Stimulated activated effector memory CD8-positive, alpha-beta T cell treated with anti-CD3 and anti-CD28 coated beads, Interleukin-12 subunit alpha, Interleukin-12 subunit beta, amount 100 ng/mL, for 72 hours (primary cell): Measurements from ENCODE around the gene NOXRED1.

Experiments used
- ATAC-seq: fragments of 150-1000 bp; cut with Tn5 transposase; 2 replicates; pipeline ENCODE4 v1.10.0; 2021
- DNase-seq, 2 donors: peaks; one replicate each; pipeline ENCODE4 v3.0.0; 2021 to 2022; ENCODE audit warnings: low spot score in 2 of 2
- H3K27ac Mint-ChIP-seq: one replicate; pipeline ENCODE4 v1.8.0; 2022; ENCODE audit warnings: mild to moderate bottlenecking, mixed read lengths
- H3K36me3 Mint-ChIP-seq: one replicate; pipeline ENCODE4 v1.8.0; 2022; ENCODE audit warnings: mild to moderate bottlenecking, mixed read lengths
- H3K4me1 Mint-ChIP-seq: one replicate; pipeline ENCODE4 v1.8.0; 2022; ENCODE audit warnings: mixed read lengths
- H3K4me3 Mint-ChIP-seq: one replicate; pipeline ENCODE4 v1.8.0; 2022; ENCODE audit warnings: mild to moderate bottlenecking, mixed read lengths
- H3K9me3 Mint-ChIP-seq: one replicate; pipeline ENCODE4 v1.8.0; 2022; ENCODE audit warnings: mixed read lengths

Gene NOXRED1, protein sequence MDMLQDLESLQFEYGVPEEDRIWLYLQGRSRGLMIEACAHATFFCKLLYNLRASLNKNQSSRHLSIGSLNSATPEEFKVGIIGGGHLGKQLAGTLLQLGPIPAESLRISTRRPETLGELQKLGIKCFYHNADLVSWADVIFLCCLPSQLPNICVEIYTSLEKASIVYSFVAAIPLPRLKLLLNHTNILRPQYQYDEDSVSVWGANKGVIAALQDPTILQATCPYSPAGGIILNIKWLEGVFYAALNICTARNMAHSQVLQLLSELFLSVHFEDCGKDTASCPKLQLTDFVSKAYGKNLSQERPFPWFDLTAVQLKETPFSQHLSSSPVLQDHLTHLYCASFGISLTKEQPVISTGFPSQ

DNA sequence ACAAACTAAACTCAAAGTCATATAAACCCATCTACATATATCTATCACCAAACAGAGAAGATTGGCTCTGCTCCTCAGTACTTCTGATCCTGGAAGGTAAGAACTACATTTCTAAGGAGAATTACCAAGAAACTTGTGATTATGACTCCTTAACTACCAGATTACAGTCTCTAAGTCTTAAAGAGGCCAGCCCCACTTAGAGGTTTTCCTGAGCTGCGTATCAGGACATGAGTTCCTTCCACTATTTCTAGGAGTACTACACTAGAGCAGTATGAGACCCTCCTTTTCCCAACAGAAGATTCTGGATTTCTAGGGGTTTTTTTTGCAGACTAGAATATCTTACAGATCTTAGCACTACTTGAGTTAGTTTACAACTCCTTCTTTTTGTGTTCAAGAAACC is at the start of gene NOXRED1:
TSS of gene NOXRED1 (minus strand) at position 101 of the 400 bp plus-strand sequence. CDS start 634 bp downstream, outside the sequence.
- H3K4me3 Mint-ChIP-seq, result no peak within 1 kb of the TSS
- DNase-seq (no peak), ATAC-seq (no peak)
- no peaks in the 10 kb centered on the region for H3K4me1 Mint-ChIP-seq
- peaks cover 10% of the 10 kb centered on the region for H3K9me3 Mint-ChIP-seq
- H3K27ac Mint-ChIP-seq, result no peak within 1 kb of the TSS
- peaks cover 57% of the 10 kb centered on the region for H3K36me3 Mint-ChIP-seq

DNA sequence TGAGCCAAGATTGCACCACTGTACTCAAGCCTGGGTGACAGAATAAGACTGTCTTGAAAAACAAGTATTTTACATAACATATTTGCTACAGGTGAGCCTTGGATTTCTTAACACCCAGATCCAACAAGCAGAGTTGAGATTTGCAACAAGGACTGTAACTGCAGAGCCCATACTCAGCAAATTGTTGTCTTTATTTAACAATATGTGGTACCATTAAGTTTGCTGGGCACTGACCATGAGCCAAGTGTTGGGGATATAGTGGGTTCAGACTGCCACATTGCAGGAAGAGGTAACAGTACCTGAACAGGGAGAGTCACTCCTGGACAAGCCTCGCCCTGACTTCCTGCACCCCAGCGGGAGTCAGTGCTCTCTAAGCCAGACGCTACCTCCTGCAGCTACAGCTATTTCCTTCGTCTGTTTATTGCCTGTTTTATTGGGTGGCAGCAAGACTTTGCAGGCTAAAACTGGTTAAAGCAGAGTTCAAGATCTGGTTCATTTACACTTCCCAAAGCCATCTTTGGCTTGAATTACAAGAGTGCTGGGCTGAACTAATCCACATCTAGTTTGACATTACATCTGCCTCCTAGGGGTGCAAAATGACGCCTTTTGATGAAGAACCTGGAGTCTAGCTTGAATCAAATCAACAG is 47.0 kb upstream of the NOXRED1 start:
- no peak overlapping the region for H3K4me3 Mint-ChIP-seq
- no peaks in the 10 kb centered on the region for H3K4me1 Mint-ChIP-seq
- peaks cover 46% of the 10 kb centered on the region for H3K36me3 Mint-ChIP-seq
- H3K27ac Mint-ChIP-seq, result no peak overlapping the region
- ATAC-seq (no peak), DNase-seq (no peak)
- no peaks in the 10 kb centered on the region for H3K9me3 Mint-ChIP-seq

DNA sequence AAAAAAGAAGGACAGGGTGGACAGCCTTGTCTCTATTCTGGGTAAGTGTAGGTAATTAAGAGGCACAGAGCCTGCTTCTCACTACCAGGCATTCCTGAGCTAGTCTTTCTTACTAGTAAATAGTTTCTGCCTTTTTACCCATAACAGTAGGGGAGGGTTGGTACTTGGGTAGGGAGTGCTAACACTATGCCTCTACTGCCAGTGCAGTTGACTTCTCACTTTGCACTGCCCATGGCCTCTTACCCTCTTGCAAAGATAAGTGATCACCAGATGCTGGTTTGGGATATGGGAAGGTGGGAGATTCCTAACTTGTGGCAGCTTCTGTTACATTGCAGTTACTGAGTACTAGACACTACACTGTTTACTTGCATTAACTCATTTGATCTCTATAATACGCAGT is 46.2 kb upstream of the NOXRED1 start:
- H3K4me1 Mint-ChIP-seq, result no peaks in the 10 kb centered on the region
- no peak overlapping the region for H3K27ac Mint-ChIP-seq
- ATAC-seq, result no peak
- no peak for DNase-seq
- no peaks in the 10 kb centered on the region for H3K9me3 Mint-ChIP-seq
- H3K36me3 Mint-ChIP-seq, result peaks cover 54% of the 10 kb centered on the region
- H3K4me3 Mint-ChIP-seq, result no peak overlapping the region

DNA sequence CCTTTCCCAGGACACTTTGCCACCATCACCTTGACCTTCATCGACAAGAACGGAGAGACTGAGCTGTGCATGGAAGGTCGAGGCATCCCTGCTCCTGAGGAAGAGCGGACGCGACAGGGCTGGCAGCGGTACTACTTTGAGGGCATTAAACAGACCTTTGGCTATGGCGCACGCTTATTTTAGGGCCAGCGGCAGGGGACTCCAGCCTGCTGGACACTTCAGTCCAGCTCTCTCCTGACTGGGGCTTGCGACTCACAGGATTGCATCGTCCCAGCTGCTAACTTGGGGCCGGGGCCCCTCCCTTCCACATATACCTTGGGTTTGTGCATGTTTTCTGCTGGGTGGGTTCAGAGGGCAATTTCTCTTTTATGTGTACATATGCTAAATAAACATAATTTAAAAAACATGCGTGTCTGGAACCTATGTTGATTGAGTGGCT is 45.8 kb upstream of the NOXRED1 start:
- ATAC-seq (no peak), DNase-seq (no peak)
- Mint-ChIP-seq H3K4me3 (no peak overlapping the region), H3K9me3 (no peaks in the 10 kb centered on the region), H3K27ac (no peak overlapping the region), H3K36me3 (peaks cover 58% of the 10 kb centered on the region), H3K4me1 (no peaks in the 10 kb centered on the region)

DNA sequence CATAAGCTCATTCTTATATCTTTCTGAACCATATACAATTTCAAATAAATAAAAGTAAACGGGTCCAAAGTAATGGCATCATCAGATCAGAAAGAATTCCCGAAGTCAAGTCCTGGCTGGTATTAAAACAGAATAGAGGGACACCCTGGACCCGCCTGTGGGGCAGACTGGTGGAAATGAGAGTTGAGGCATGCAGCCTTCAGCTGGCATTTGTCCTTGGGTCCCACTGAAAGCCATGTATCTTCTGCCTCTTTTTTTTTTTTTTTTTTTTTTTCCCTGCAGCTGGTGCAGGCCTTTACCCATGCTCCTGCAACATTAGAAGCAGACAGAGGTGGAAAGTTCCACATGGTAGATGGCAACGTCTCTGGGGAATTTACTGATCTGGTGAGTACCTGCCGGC is 44.5 kb upstream of the NOXRED1 start:
- peaks cover 71% of the 10 kb centered on the region for H3K36me3 Mint-ChIP-seq
- no peaks in the 10 kb centered on the region for H3K4me1 Mint-ChIP-seq
- H3K9me3 Mint-ChIP-seq, result no peaks in the 10 kb centered on the region
- DNase-seq, result no peak
- H3K27ac Mint-ChIP-seq, result no peak overlapping the region
- H3K4me3 Mint-ChIP-seq, result no peak overlapping the region
- ATAC-seq, result no peak

DNA sequence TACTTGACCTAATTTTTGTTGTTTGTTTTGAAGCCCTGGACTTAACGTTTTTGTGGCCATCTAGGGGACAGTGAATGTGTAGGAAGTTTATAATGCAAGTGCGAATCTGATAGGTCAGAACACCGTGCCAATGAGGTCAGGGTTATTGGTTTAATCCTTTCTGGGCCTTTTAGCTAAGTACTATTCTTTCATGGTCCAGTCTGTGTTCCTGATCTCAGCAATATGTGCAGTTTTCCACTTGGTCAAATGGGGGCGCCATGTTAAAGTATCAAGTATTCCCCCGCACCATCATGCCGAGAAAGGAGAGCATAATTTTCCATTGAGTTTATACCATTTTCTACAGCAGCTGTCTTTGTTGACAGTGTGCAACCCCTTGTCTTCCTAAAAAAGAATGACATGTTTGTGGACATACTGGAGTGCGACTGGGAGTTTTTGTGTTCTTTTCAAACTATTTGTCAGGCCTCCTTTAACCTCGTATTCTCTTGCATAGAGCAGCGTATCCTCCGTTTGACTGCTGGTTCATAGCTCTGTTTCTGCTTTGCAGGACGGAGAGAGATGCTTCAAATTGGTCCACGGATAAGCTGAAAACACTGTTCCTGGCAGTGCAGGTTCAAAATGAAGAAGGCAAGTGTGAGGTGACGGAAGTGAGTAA is 35.9 kb upstream of the NOXRED1 start:
- H3K4me1 Mint-ChIP-seq, result peaks cover 32% of the 10 kb centered on the region
- H3K4me3 Mint-ChIP-seq, result peak overlapping the region; percentile 100
- ATAC-seq (no peak), DNase-seq (peak; percentile 50 to 79)
- peaks cover 74% of the 10 kb centered on the region for H3K36me3 Mint-ChIP-seq
- H3K27ac Mint-ChIP-seq, result peak overlapping the region; percentile 100
- H3K9me3 Mint-ChIP-seq, result no peaks in the 10 kb centered on the region

DNA sequence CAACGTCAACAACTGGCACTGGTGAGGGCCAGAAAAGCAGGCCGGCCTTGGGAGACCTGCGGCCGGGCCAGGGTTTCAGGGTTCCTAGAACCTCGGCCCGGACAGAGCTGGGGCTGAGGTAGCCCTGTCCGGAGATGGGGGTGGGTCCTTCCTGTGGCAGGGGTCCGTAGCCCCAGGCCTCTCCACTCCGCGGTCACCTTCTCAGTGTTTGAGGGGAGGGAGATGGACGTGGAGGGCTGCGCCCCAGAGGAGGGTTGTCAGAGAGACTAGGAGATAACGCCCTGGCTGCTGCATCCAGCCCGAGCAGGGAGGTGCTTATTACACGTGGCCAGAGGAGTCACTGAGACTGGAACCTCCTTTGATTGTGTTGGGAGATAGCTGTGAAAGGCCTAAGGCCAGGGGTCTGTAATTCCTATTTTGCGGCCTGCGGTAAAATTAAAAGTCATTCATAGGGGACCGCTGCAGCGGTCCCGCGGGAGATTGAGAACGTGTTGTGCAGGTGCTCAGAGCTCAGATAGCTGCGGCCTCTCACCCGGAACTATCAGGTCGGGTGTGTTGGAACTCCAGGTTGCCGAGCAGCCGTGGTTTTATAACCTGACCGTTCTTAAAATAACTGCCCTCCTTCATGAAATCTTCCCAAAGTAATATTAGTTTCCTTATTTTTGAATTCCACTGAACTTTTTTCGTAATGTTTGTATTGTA is 35.1 kb upstream of the NOXRED1 start:
- peak in 1 of 2 donors; percentile 69 for DNase-seq
- ATAC-seq, result peak; percentile 23

DNA sequence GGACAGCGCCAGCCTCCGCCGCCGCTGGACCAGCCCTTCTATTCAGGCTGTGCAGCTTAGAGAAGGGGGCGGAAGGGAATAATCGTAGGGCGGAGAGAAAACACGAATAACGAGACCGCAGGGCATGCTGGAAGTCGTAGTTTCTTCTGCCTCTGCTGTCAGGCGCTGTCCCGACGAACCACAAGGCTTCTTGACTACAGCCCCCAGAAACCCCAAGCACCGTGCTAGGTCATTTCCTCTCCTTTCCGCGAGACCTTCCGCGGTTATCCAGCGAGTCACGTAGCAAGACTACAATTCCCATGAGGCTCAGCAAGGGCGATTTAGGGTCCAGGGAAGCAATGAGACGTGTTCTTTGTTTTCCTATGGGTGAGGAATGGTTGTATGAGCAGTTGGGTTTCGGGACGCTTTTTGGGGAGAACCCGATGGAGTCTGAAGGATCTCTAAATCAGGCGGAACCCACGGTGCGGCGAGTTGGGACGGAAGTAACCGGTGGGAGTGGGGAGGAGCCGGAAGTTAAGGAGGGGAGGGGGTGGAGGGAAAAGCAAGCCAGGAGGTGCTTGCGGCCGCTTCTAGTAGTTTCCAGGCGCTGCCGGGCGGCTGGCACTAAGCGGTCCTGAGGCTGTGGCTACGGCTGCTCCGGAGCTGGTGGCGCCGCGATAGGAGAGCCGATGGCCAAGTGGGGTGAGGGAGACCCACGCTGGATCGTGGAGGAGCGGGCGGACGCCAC is 34.4 kb upstream of the NOXRED1 start, which contains the start of the genes AHSA1 and VIPAS39:
TSS of gene AHSA1 (plus strand) at position 572 of the 727 bp plus-strand sequence. CDS start at position 669, 97 bp downstream.
TSS of gene VIPAS39 (minus strand) at position 80 of the 727 bp plus-strand sequence. CDS start 3,499 bp downstream, outside the sequence.
- H3K27ac Mint-ChIP-seq, result peak within 1 kb of the TSS; percentile 100
- ATAC-seq, result peak; percentile 97
- peaks cover 32% of the 10 kb centered on the region for H3K4me1 Mint-ChIP-seq
- H3K9me3 Mint-ChIP-seq, result no peaks in the 10 kb centered on the region
- peaks cover 74% of the 10 kb centered on the region for H3K36me3 Mint-ChIP-seq
- peak within 1 kb of the TSS; percentile 100 for H3K4me3 Mint-ChIP-seq
- DNase-seq, result peak; percentile 80 to 97

More for the DNA sequence above, 35.1 kb upstream of the NOXRED1 start:
- peaks cover 32% of the 10 kb centered on the region for H3K4me1 Mint-ChIP-seq
- no peaks in the 10 kb centered on the region for H3K9me3 Mint-ChIP-seq
- H3K36me3 Mint-ChIP-seq, result peaks cover 74% of the 10 kb centered on the region
- H3K4me3 Mint-ChIP-seq, result peak overlapping the region; percentile 100
- H3K27ac Mint-ChIP-seq, result peak overlapping the region; percentile 100

DNA sequence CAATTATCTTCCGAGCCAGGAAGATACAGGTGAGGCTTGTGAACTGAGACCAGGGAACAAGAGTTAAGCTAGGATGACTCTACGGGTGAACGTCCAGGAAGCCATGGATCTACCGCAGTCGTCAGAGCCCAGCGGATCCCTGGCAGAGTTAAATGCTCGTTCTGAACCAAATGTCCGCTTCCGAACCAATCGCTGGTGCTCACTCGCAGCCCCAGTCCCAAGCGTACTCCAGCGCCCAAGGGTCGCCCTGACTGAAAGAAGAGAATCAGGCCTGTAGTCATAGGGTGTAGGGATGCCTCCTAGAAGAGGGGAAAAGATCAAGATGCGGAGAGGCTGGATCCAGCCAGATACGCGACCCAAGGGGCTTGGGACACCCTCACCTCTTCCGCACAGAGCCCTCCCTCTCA is 33.8 kb upstream of the NOXRED1 start:
- Mint-ChIP-seq H3K9me3 (no peaks in the 10 kb centered on the region), H3K4me3 (peak overlapping the region; percentile 100), H3K36me3 (peaks cover 74% of the 10 kb centered on the region), H3K4me1 (peaks cover 32% of the 10 kb centered on the region), H3K27ac (peak overlapping the region; percentile 100)
- ATAC-seq (peak; percentile 0), DNase-seq (no peak)

DNA sequence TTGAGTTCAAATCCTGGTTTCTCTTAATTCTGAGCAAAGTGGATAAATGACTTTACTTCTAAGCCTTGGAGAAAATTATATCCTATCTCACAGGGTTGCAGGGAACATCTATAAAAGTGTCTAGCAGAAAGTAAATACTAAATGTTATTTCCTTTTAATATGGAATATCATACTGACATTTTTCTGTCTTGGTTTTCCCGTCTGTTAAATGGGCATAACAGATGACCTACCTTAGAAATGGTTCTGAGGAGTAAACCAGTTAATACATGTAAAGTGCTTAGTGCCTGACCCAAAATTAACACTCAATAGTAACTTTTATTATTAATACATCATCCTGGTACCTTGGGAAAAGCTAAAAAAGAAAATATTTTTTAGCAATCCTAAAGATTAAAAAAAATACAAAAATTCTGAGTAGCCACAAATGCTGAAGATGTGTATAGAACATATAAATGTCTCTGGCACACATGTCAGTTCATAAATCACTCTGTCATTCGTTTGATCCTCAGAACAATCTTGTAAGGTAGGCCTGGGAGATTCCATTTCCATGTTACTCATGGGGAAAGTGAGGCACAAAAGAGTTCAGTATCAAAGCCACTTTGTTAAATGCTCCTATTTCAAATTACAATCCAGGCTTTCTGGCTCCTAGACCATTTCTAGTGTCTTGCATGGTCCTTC is 32.8 kb upstream of the NOXRED1 start:
- Mint-ChIP-seq H3K27ac (peak overlapping the region; percentile 100), H3K4me3 (peak overlapping the region; percentile 100), H3K9me3 (no peaks in the 10 kb centered on the region), H3K36me3 (peaks cover 74% of the 10 kb centered on the region), H3K4me1 (peaks cover 32% of the 10 kb centered on the region)
- no peak for ATAC-seq
- no peak for DNase-seq

DNA sequence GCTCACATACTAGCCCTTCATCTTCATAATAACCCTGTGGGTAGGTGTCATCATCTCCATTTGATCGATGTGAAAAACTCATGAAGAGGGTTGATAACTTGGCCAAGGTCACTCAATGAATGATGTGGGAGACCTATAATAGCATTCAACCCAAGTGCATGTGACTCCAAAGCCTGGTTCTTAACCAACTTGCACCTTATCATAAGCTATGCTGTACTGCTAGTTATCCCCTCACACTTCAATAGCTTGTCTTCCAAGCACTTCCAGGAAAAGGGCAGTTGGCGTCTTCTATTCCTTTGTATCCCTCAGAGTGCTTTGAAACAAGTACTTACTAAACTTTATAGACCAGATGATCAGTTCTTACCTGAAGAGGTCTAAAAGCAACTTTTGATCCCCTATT is 18.9 kb upstream of the NOXRED1 start:
- Mint-ChIP-seq H3K9me3 (no peaks in the 10 kb centered on the region), H3K4me3 (no peak overlapping the region), H3K36me3 (peaks cover 93% of the 10 kb centered on the region), H3K4me1 (no peaks in the 10 kb centered on the region), H3K27ac (no peak overlapping the region)
- DNase-seq (no peak), ATAC-seq (no peak)

DNA sequence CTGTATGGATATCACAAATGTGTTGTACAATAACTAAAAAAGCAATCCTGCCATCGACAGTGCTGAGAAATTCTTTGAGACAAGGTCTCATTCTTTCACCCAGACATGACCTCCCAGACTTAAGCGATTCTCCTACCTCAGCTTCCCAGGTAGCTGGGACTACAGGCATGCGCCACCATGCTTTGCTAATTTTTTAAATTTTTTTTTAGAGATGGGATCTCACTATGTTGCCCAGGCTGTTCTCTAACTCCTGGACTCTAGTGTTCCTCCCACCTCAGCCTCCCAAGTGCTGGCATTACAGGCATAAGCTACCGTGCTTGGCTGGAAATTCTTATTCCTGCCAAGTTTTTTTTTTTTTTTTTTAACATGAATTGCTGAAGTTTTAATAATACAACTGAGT is 16.5 kb upstream of the NOXRED1 start:
- Mint-ChIP-seq H3K9me3 (no peaks in the 10 kb centered on the region), H3K27ac (no peak overlapping the region), H3K4me3 (no peak overlapping the region), H3K4me1 (no peaks in the 10 kb centered on the region), H3K36me3 (peaks cover 93% of the 10 kb centered on the region)
- DNase-seq, result no peak
- ATAC-seq, result no peak

DNA sequence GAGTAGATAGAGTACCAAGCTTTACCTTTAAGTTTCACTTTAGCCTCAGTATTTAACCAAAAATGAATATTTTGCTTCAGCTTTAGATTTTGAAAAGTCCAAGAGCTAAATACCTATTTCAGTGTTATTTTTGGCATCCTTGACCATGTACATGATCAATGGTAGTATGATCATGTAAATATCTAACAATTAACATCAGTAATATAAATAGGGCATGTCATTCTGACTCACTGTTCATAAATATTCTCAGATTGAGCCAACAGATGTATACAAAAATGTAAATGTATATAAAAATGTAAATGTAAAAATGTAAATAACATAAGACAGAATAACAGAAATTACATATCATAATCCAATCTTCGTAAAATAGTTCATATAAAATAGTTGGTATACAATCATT is 15.3 kb upstream of the NOXRED1 start:
- DNase-seq, result no peak
- H3K4me1 Mint-ChIP-seq, result no peaks in the 10 kb centered on the region
- no peak overlapping the region for H3K4me3 Mint-ChIP-seq
- ATAC-seq, result no peak
- no peak overlapping the region for H3K27ac Mint-ChIP-seq
- no peaks in the 10 kb centered on the region for H3K9me3 Mint-ChIP-seq
- peaks cover 93% of the 10 kb centered on the region for H3K36me3 Mint-ChIP-seq

DNA sequence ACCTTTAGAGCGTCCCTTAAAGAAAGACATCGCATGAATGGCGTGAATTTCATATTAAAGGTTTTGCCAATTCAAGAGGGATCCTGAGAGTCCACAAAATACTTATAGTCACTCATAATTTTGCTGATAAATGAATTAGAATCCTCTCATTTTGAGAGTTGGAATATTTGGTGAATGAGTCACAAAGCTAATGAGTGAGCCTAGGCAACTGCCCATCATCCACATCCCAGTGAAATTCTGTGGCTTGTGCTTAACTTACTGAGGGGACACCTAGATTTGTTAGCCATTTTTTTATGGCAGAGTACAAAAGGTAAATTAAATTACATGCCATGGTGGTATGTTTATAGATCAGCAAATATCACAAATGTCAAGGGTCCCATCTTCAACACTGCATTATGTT is 12.7 kb upstream of the NOXRED1 start:
- H3K27ac Mint-ChIP-seq, result no peak overlapping the region
- DNase-seq (no peak), ATAC-seq (no peak)
- no peaks in the 10 kb centered on the region for H3K9me3 Mint-ChIP-seq
- no peaks in the 10 kb centered on the region for H3K4me1 Mint-ChIP-seq
- H3K36me3 Mint-ChIP-seq, result peaks cover 86% of the 10 kb centered on the region
- H3K4me3 Mint-ChIP-seq, result no peak overlapping the region
